Ovary (tissue), 3 donors: ENCODE measurements around the gene EPG5.

Source experiments
- CTCF ChIP-seq, 3 donors: fragments of 450-650 bp in 2 of 3; fragments of 200-600 bp in 1 of 3; IDR thresholded peaks; one replicate each; pipeline versions ENCODE4 v1.5.1 to v1.8.0; 2016 to 2022; ENCODE audit warnings: antibody characterized with exemption in 3 of 3, mild to moderate bottlenecking in 1 of 3
- EP300 ChIP-seq: sonication (generic); formaldehyde crosslinking; IDR thresholded peaks from one replicate; pipeline ENCODE4 v1.6.1; 2017; ENCODE audit warnings: antibody characterized with exemption
- POLR2A ChIP-seq: fragments of 450-650 bp; IDR thresholded peaks from one replicate; pipeline ENCODE4 v1.6.1; 2017; ENCODE audit warnings: antibody characterized with exemption, mild to moderate bottlenecking, moderate library complexity
- donor health status: DM: no; HTN: no; CAD: no.

DNA sequence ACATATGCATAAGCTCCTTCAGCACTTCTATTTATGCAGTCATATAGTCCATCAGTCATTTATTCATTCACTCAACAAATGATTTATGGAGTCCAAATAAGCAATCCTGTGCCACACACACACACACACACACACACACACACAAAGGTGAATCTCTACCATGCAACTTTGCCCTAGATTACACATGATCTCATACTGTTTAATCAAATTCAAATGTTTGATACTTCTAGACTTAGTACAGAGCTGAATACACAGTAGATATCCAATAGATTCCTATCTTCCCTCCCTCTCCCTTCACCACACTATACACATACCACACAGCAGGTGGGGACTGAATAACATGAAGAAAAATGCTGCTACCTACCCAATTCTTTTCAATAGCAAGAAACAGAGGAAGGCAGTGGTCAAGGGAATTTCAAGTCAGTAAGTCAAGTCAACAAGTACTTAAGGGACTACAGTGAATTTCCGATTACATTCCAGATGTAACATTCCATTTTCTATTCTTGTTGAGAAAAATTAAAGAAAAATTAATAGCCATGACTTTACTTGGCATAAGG lies 65.4 kb downstream of the EPG5 start:
- no peak for TF ChIP-seq POLR2A
- TF ChIP-seq CTCF (IDR thresholded peaks at IDR 0.05), result no peak
- TF ChIP-seq EP300, result no peak
